HEK293 (cell line): ENCODE data around the gene MRPL54.

ENCODE experiments used
- CTCF ChIA-PET: fragments of 350-600 bp; formaldehyde crosslinking; extraction: SDS; loops from one replicate; lab custom pipeline; 2021; ENCODE audit warnings: antibody characterized with exemption; lab: Yijun Ruan, JAX
- POLR2A ChIA-PET: fragments of 300-600 bp; formaldehyde crosslinking; extraction: SDS; loops from one replicate; lab custom pipeline; 2020; ENCODE audit warnings: antibody characterized with exemption, inconsistent platforms; lab: Yijun Ruan, JAX
- H3K27ac ChIP-seq: fragments of 200-500 bp; sonication (Bioruptor generic); 2 replicates; pipeline ENCODE4 v1.5.1; 2014; ENCODE audit warnings: low read depth, low read length, control low read depth, inconsistent platforms; ENCODE audit errors: extremely low read depth
- H3K36me3 ChIP-seq, 2 experiments: fragments of 200-500 bp in 1 of 2; sonication (Bioruptor generic) in 1 of 2; 1 replicate in 1 of 2; 2 replicates in 1 of 2; pipeline ENCODE4 v1.5.1; 2014 to 2017; ENCODE audit warnings: inconsistent platforms in 2 of 2, low read length in 2 of 2; ENCODE audit not compliant: control insufficient read depth in 2 of 2, insufficient read depth in 1 of 2
- H3K4me1 ChIP-seq: fragments of 200-500 bp; sonication (Bioruptor generic); 2 replicates; pipeline ENCODE4 v1.5.1; 2014; ENCODE audit warnings: mild to moderate bottlenecking, low read length, inconsistent platforms; ENCODE audit not compliant: control insufficient read depth, insufficient read depth
- H3K4me3 ChIP-seq: 2 replicates; pipeline ENCODE4 v1.5.1; 2011; ENCODE audit warnings: low read depth, mild to moderate bottlenecking, control low read depth, low read length, moderate library complexity
- H3K9me3 ChIP-seq: fragments of 200-500 bp; sonication (Bioruptor generic); 2 replicates; pipeline ENCODE4 v1.5.1; 2014; ENCODE audit warnings: low read depth, low read length, inconsistent platforms; ENCODE audit not compliant: control insufficient read depth, insufficient read depth
- ATF2 ChIP-seq: fragments of 450-650 bp; formaldehyde crosslinking; IDR thresholded peaks from 2 replicates; pipeline ENCODE4 v1.5.1; 2016; ENCODE audit warnings: missing biosample characterization, missing genetic modification characterization, low read depth
- BCL11B ChIP-seq: fragments of 450-650 bp; formaldehyde crosslinking; IDR thresholded peaks from 2 replicates; pipeline ENCODE4 v1.5.1; 2016; ENCODE audit warnings: low read depth, missing biosample characterization, missing genetic modification characterization
- HIC1 ChIP-seq: fragments of 450-650 bp; formaldehyde crosslinking; IDR thresholded peaks from 2 replicates; pipeline ENCODE4 v1.5.1; 2016; ENCODE audit warnings: missing biosample characterization, missing genetic modification characterization
- PRDM4 ChIP-seq: fragments of 450-650 bp; formaldehyde crosslinking; IDR thresholded peaks from 2 replicates; pipeline ENCODE4 v1.5.1; 2017; ENCODE audit warnings: missing biosample characterization, missing genetic modification characterization
- SALL2 ChIP-seq: fragments of 450-650 bp; formaldehyde crosslinking; IDR thresholded peaks from 2 replicates; pipeline ENCODE4 v1.5.0; 2017; ENCODE audit warnings: missing biosample characterization, mild to moderate bottlenecking, missing genetic modification characterization, borderline replicate concordance
- TRIM28 ChIP-seq: IDR thresholded peaks from 2 replicates; pipeline ENCODE4 v1.6.1; 2011; ENCODE audit warnings: low read length, control low read depth, borderline replicate concordance
- ZNF391 ChIP-seq: fragments of 450-650 bp; formaldehyde crosslinking; IDR thresholded peaks from 2 replicates; pipeline ENCODE4 v1.5.1; 2016; ENCODE audit warnings: low read depth, missing biosample characterization, missing genetic modification characterization, borderline replicate concordance
- ZNF394 ChIP-seq: fragments of 450-650 bp; formaldehyde crosslinking; IDR thresholded peaks from 2 replicates; pipeline ENCODE4 v1.5.1; 2016; ENCODE audit warnings: missing biosample characterization, missing genetic modification characterization, mild to moderate bottlenecking, moderate library complexity, borderline replicate concordance
- ZNF48 ChIP-seq: fragments of 450-650 bp; formaldehyde crosslinking; IDR thresholded peaks from 2 replicates; pipeline ENCODE4 v1.5.1; 2016; ENCODE audit warnings: missing biosample characterization, missing genetic modification characterization
- ZNF510 ChIP-seq: fragments of 450-650 bp; formaldehyde crosslinking; IDR thresholded peaks from 2 replicates; pipeline ENCODE4 v1.5.1; 2018; ENCODE audit warnings: mild to moderate bottlenecking, missing genetic modification characterization, missing biosample characterization; ENCODE audit not compliant: insufficient replicate concordance
- TF ChIP-seq, protein P1 (sequence below): fragments of 450-650 bp; formaldehyde crosslinking; IDR thresholded peaks from 2 replicates; pipeline ENCODE4 v1.5.1; 2016; ENCODE audit warnings: missing biosample characterization, missing genetic modification characterization

Gene MRPL54

DNA sequence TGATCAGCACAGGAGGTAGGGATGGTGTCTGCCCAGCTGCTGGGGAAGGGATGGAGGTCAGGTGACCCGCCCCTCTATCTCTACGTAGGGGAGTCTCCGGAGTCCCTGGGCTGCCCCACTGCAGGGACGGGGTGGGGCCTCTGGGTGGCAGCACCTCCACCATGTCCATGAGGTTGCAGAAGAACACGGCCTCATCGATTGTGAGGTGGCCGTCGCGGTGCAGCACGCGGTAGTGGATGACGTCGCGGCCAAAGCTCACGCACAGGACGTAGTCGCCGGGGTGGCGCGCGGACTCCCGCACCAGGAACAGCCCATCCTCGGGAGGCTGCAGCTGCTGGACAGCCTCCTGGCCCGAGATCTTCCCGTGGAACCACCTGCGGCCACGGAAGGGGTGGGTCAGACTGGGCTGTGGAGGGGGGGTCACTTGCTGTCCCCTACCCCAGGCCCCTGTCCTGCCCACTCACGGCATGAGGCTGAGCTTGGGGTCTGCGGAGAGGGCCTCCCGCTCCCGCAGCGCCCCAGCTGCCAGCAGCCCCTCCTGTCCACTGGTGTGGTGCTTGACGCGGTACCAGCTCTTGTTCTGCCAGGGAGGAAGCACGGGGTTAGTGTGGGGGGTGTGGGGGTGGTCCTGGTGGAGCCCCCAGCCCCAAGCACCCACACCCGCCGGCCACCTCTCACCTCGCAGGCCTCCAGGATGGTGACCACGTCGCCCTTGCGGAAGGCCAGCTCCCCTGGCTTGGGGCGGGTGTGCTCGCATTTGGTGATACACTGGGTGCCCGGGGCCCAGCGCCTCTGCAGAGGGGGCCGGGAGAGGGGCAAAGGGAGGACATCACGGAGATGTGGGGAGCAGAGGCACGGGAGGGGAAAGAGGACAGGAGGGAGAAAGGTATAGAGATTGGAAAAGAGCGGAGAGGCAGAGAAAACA lies 21.4 kb downstream of the MRPL54 start (continued):
- TF ChIP-seq ZNF510 (tag by site-specific recombination) = no peak
- no peak for TF ChIP-seq ZNF394 (tag by site-specific recombination)
- TF ChIP-seq, protein P1, sequence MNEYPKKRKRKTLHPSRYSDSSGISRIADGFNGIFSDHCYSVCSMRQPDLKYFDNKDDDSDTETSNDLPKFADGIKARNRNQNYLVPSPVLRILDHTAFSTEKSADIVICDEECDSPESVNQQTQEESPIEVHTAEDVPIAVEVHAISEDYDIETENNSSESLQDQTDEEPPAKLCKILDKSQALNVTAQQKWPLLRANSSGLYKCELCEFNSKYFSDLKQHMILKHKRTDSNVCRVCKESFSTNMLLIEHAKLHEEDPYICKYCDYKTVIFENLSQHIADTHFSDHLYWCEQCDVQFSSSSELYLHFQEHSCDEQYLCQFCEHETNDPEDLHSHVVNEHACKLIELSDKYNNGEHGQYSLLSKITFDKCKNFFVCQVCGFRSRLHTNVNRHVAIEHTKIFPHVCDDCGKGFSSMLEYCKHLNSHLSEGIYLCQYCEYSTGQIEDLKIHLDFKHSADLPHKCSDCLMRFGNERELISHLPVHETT (tag by site-specific recombination) = no peak
- TF ChIP-seq ATF2 = no peak
- no peak for TF ChIP-seq PRDM4 (tag by site-specific recombination)
- TF ChIP-seq TRIM28 = no peak
- TF ChIP-seq SALL2 (tag by site-specific recombination) = no peak
- no peak for TF ChIP-seq BCL11B (tag by site-specific recombination)
- TF ChIP-seq, all 188 proteins: peak for 2

DNA sequence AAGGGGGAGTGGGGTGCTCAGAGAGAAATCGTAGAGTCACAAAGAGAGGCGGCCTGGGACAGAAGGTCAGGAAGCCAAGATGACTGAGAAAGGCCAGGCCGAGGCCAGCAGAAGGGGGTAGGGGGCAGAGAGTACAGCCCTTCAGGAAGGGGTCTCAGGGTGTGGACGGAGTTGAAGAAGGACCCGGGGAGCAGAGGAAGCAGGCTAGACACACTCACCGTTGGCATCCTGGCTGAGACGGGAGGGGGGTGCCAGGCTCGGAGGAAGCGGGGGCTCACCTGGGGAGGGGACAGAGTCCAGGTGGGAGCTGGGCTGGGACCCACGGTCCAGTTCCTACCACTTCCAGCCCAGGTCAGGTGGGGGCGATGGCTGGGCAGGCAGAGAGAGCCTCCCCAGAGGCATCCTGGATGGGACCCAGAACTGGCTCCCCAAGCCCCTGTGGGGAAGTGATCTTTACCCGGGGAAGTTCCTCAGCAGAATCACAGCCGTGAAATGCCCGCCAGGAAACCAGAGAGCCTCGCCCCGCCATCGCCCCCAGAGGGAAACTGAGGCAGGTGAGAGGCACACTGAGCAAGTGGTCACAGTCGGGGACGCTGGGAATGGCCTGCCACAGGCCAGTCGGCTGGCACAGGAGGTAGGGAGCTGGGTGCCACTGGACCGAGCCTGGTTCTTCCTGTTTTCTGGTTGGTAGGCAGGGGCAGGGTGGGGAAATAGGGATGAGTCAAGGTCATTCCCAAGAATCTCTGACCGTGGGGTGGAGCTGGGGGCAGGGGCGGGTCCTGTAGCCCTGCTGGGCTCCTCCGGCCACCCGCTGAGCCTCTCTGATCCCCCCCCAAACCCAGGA lies 22.3 kb downstream of the MRPL54 start:
- Histone ChIP-seq H3K4me3 (no peak overlapping the region), H3K36me3 (no peaks in the 10 kb centered on the region), H3K9me3 (no peaks in the 10 kb centered on the region), H3K27ac (no peak overlapping the region), H3K4me1 (no peaks in the 10 kb centered on the region)
- POLR2A ChIA-PET = interaction anchor here (1.6 kb wide), 1 partner anchor 23 kb away, joined by 6 read pairs; the partner anchor contains the start of genes APBA3 and MRPL54
- CTCF ChIA-PET = interaction anchor here (0.9 to 1.1 kb wide), 2 partner anchors 9 kb away, joined by 3 to 4 read pairs; no protein-coding TSS in a partner anchor
- TF ChIP-seq ZNF48 (tag by site-specific recombination) (no peak), HIC1 (tag by site-specific recombination) (0 out of 2 replicates have a peak, but pooled peaks have one; percentile 28), ZNF391 (tag by site-specific recombination) (0 out of 2 replicates have a peak, but pooled peaks have one; percentile 18)
- TF ChIP-seq, all 188 proteins: peak for 2
